Smooth muscle cell of the brain vasculature (primary cell): Measurements from ENCODE around the gene SOBP.
"Not testable (repeated sequence)": the region's sequence is repeated elsewhere in the genome, so short reads cannot be mapped to it uniquely, and the experiment has no call there.

Source experiments
- DNase-seq: peaks from one replicate; pipeline ENCODE4 v3.0.0-alpha.2; 2012; ENCODE audit warnings: low read depth, low spot score

SOBP gene, protein sequence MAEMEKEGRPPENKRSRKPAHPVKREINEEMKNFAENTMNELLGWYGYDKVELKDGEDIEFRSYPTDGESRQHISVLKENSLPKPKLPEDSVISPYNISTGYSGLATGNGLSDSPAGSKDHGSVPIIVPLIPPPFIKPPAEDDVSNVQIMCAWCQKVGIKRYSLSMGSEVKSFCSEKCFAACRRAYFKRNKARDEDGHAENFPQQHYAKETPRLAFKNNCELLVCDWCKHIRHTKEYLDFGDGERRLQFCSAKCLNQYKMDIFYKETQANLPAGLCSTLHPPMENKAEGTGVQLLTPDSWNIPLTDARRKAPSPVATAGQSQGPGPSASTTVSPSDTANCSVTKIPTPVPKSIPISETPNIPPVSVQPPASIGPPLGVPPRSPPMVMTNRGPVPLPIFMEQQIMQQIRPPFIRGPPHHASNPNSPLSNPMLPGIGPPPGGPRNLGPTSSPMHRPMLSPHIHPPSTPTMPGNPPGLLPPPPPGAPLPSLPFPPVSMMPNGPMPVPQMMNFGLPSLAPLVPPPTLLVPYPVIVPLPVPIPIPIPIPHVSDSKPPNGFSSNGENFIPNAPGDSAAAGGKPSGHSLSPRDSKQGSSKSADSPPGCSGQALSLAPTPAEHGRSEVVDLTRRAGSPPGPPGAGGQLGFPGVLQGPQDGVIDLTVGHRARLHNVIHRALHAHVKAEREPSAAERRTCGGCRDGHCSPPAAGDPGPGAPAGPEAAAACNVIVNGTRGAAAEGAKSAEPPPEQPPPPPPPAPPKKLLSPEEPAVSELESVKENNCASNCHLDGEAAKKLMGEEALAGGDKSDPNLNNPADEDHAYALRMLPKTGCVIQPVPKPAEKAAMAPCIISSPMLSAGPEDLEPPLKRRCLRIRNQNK

DNA sequence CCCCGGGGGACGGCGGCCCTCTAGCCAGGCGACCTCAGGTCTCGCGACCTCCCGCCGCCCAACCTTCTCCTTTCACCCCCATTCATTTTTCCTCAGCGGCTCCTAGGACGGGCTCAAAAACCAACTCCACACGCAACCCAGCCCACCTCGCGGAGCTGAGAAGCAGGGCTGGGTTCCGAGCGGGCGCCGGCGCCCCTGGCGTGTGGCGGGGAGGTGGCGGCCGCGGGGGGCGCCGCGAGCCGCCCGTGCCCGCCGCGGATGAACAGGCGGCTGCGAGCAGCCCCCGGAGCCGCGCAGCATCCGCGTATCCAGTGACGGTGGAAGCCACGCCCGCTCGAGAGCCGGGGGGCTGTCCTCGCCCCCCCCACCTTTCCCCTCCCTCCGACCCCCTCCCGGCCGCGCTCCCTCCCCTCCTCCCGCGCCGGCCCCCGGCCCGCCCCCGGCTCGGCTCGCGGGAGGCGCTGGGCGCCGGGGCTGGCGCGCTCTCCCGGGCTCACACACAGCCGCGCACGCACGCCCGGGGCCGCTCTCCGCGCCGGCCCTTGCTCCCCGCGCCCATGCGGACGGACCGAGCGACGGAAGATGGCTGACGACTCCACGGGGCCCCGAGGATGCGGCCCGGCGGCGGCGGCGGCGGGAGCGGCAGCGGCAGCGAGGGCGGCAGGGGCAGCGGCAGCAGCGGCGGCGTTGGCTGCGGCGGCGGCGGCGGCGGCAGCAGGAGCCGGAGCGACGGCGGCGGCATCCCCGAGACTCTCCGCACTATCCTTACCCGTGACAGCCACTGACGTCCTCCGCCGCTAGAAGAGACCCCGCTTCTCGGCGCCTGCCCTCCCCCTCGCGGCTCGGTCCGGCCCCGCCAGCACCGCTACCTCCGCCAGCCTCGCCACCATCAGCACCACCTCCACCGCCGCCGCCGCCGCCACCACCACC lies at the start of gene SOBP:
Gene SOBP, plus strand, starts transcription at position 482 of the 930 bp plus-strand sequence. CDS start 500 bp downstream, outside the sequence.
- DNase-seq = no peak

GRCh38 chr6:107440936-107441335 lies 49.0 kb upstream of the SOBP start:
- DNase-seq = no peak

DNA sequence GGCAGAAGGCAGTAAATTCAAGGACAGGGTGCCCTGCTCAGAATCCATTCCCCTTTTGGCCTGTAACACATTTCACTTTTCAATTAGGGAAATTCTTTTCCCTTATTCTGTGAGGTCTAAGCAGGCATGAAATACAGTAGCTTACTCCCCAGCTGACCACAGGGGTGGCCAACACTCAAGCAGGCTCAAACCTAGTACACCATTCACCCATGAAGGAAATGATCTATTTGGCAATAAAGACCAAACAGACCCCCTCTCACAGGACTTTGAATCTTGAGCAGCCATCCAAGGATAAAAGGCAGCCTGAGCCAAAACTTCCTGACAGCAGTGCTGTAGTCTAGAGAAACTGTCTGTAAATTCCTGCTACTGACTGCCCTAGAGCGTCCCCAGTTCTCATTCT lies 48.2 kb upstream of the SOBP start:
- DNase-seq = no peak

DNA sequence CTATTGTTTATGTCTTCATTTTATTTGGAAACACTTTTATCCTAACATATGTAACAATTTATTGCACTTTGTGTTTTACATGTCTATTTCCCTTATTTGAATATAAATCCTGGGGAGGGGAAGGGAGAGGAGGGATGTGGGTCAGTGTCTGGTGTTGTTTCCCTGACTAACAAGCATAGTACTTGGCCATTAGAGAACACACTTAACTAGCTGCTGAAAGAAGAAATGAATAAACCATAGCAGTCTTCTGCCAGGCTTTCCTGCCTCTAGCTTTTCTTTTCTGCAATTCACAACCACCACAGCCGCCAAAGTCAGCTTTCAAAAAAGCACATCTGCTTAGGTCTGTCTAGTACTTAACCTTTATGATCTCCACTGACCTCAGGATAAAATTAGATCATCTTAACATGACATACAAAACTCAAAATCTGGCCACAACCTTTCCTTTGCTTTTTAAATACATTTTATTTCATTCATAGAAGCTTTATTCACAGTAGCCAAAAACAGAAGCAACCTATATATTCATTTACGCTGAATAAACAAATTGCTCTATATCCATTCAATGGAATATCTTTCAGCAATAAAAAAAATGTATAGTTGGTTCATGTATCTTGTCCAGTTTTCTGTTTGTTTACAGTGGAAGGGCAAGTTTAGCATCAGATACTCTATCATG lies 46.8 kb upstream of the SOBP start:
- DNase-seq = no peak

GRCh38 chr6:107443608-107444267 lies 46.2 kb upstream of the SOBP start:
- DNase-seq = no peak

- DNase-seq = no peak
These were observed 45.6 kb upstream of the SOBP start for GRCh38 chr6:107444277-107444676.

DNA sequence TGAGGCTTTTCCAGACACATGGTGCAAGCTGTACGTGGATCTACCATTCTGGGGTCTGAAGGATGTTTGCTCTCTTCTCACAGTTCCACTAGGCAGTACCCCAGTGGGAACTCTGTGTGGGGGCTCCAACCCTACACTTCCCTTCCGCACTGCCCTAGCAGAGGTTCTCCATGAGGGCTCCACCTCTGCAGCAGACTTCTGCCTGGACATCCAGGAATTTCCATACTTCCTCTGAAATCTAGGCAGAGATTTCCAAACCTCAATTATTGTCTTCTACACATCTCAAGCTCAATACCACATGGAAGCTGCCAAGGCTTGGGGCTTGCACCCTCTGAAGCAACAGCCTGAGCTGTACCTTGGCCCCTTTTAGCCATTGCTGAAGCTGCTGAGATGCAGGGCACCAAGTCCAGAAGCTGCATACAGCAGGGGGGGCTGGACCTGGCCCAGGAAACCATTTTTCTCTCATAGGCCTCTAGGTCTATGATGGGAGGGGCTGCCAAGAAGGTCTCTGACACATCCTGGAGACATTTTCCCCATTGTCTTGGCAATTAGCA lies 42.2 kb upstream of the SOBP start:
- DNase-seq = no peak

DNA sequence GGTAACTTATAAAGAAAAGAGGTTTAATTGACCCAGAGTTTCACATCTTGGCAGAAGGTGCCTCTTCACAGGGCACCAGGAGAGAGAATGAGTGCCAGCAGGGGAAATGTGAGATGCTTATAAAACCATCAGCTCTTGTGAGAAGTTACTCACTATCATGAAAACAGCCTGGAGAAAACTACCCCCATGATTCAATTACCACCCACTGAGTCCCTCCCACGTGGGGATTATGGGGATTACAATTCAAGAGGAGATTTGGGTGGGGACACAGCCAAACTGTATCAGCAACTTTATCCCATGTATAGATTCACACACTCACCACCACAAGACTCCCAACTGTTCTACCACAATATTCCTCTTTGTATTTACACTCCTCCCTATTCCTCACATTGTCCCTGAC lies 41.1 kb upstream of the SOBP start:
- no peak for DNase-seq

- no peak for DNase-seq
These were observed 31.1 kb upstream of the SOBP start for GRCh38 chr6:107458672-107459282.

- DNase-seq = peak; percentile 88
These were observed 30.4 kb upstream of the SOBP start, which contains the start of gene PDSS2 for GRCh38 chr6:107459283-107460082. Gene PDSS2, minus strand, starts transcription at chr6:107459564. Its CDS starts 279 bp downstream, at chr6:107459285.

GRCh38 chr6:107460083-107460631 lies 29.8 kb upstream of the SOBP start:
- DNase-seq = no peak

- no peak for DNase-seq
These were observed 23.9 kb upstream of the SOBP start for GRCh38 chr6:107466062-107466461.

DNA sequence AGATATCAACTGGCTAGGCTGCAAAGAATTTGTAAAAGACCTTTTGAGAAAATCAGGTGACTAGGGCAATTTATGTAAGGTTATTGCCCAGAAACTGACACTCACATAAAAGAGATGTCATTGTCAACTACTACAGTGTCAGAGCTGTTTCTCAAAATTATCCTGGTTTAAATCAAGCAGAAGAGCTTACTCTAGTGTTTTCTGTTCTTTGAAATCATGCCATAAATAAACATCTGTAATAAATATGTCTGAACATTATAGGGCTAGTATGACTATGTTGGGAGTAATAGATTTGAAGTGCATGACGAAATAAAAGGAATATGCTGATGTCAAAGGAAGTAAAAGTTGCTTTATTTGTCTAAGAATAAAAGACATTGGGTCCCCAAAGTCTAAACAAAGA lies 19.6 kb upstream of the SOBP start:
- no peak for DNase-seq

GRCh38 chr6:107473660-107474059 lies 16.3 kb upstream of the SOBP start:
- DNase-seq = no peak

DNA sequence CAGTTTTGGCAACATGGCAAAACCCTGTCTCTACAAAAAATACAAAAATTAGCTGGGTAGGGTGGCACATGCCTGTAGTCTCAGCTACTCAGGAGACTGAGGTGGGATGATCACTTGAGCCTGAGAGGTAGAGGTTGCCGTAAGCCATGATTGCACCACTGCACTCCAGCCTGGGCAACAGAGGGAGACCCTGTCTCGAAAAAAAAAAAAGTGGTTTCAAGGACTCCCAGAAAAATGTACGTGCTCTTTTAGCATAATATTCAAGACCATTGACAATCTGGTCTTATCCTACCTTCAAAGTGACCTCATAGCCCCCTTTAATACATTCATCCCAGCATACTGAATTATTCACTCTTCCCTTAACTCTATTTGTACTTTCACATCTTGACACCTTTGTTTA lies 14.6 kb upstream of the SOBP start:
- DNase-seq = not testable (repeated sequence)

DNA sequence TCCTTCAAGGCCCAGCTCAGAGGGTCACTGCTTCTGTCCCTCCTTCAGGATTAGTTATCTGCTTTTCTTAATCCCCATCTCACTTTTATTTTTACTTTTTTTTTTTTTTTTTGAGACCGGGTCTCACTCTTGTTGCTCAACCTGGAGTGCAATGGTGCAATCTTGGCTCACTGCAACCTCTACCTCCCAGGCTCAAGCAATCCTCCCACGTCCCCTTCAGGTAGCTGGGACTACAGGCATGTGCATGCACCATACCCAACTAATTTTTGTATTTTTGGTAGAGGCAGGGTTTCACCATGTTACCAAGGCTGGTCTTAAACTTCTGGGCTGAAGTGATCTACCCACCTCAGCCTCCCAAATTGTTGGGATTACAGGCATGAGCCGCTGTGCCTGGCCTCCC lies 14.1 kb upstream of the SOBP start:
- DNase-seq = not testable (repeated sequence)

GRCh38 chr6:107479089-107479690 lies 10.7 kb upstream of the SOBP start:
- no peak for DNase-seq

DNA sequence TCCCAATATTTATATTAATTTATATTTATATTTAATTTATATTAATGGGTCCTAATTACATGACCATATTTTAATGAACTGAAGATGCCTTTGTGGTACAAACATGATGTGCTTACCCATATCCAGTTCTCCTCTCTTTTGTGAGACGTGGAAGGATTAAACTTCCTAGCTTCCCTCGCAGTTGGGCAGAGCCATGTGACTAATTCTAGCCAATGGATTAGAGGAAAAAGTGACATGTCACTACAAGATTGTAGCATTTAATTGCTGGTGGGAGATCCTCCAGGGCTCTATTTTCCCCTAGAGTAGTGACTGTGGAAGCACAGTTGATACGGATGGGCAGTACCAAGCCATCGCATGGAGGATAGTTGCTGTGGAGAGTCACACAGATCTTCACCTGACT lies 4.8 kb upstream of the SOBP start:
- no peak for DNase-seq
